ENCODE measurements around the gene ARRDC5. TPM values are rescaled to one million over a fixed set of nuclear protein-coding genes. Genes with fewer than 3 reads are reported as not detected.

Gene ARRDC5
- polyA plus RNA-seq, 1 donor from 2014 or later: not detected

GRCh38 chr19:4932711-4933110 is 30.0 kb upstream of the ARRDC5 start:
- Histone ChIP-seq H3K27ac (ENCODE audit: low read length) (no peak overlapping the region), H3K79me2 (replicated peaks; ENCODE audit: insufficient read depth, low read length) (no peaks in the 10 kb centered on the region), H3K4me3 (ENCODE audit: low read length) (no peak overlapping the region), H3K9me2 (ENCODE audit: insufficient read depth, low read length) (no peaks in the 10 kb centered on the region), H3F3A (ENCODE audit: insufficient read depth, low read length, poor library complexity, severe bottlenecking) (no peaks in the 10 kb centered on the region), H3K27me3 (ENCODE audit: insufficient read depth, low read depth, low read length) (no peaks in the 10 kb centered on the region), H3K4me2 (ENCODE audit: low read length) (no peak overlapping the region), H3K9me3 (ENCODE audit: low read length) (no peaks in the 10 kb centered on the region), H2AFZ (ENCODE audit: low read depth, low read length) (no peak overlapping the region), H3K9ac (ENCODE audit: low read length) (no peak overlapping the region), H4K20me1 (ENCODE audit: insufficient read depth) (no peaks in the 10 kb centered on the region), H3K36me3 (ENCODE audit: insufficient read depth, low read length) (no peaks in the 10 kb centered on the region)
- TF ChIP-seq CTCF (IDR thresholded peaks at IDR 0.05; ENCODE audit: poor library complexity, severe bottlenecking): no peak

GRCh38 chr19:4930664-4931063 is 28.0 kb upstream of the ARRDC5 start:
- Histone ChIP-seq H3K4me3 (ENCODE audit: low read length) (no peak overlapping the region), H3F3A (ENCODE audit: insufficient read depth, low read length, poor library complexity, severe bottlenecking) (no peaks in the 10 kb centered on the region), H3K9me2 (ENCODE audit: insufficient read depth, low read length) (no peaks in the 10 kb centered on the region), H3K27me3 (ENCODE audit: insufficient read depth, low read depth, low read length) (no peaks in the 10 kb centered on the region), H3K4me2 (ENCODE audit: low read length) (no peak overlapping the region), H3K27ac (ENCODE audit: low read length) (no peak overlapping the region), H3K36me3 (ENCODE audit: insufficient read depth, low read length) (no peaks in the 10 kb centered on the region), H4K20me1 (ENCODE audit: insufficient read depth) (no peaks in the 10 kb centered on the region), H2AFZ (ENCODE audit: low read depth, low read length) (no peak overlapping the region), H3K79me2 (replicated peaks; ENCODE audit: insufficient read depth, low read length) (no peaks in the 10 kb centered on the region), H3K9me3 (ENCODE audit: low read length) (no peaks in the 10 kb centered on the region), H3K9ac (ENCODE audit: low read length) (no peak overlapping the region)
- TF ChIP-seq CTCF (IDR thresholded peaks at IDR 0.05; ENCODE audit: poor library complexity, severe bottlenecking) (no peak), EP300 (conservative IDR thresholded peaks at IDR 0.05; ENCODE audit: poor library complexity, severe bottlenecking) (no peak), EZH2 (IDR thresholded peaks at IDR 0.05; ENCODE audit: borderline replicate concordance, insufficient read depth, low read length, poor library complexity, severe bottlenecking) (no peak), MXI1 (conservative IDR thresholded peaks at IDR 0.05; ENCODE audit: poor library complexity, severe bottlenecking) (no peak), SMC3 (conservative IDR thresholded peaks at IDR 0.05; ENCODE audit: poor library complexity) (no peak), POLR2AphosphoS5 (IDR thresholded peaks at IDR 0.05) (no peak), REST (IDR thresholded peaks at IDR 0.05; ENCODE audit: borderline replicate concordance) (no peak), TAF1 (IDR thresholded peaks at IDR 0.05; ENCODE audit: low read depth) (no peak), RAD21 (conservative IDR thresholded peaks at IDR 0.05) (no peak)
